Common myeloid progenitor, CD34-positive (primary cell): ENCODE results near the gene MTCL1.

ENCODE experiments used
- CTCF ChIA-PET: fragments of 350-600 bp; sonication (Branson Sonifier 250); formaldehyde crosslinking; loops from one replicate; lab custom pipeline; 2021; ENCODE audit warnings: antibody characterized with exemption; lab: Charles Lee
- POLR2A ChIA-PET: fragments of 350-600 bp; sonication (Branson Sonifier 250); formaldehyde crosslinking; loops from one replicate; lab custom pipeline; 2021; ENCODE audit warnings: antibody characterized with exemption; lab: Charles Lee
- DNase-seq, 3 donors: peaks; one replicate each; pipeline versions ENCODE4 v3.0.0 to v3.0.0-alpha.2; 2013
- H3K27ac ChIP-seq, 2 experiments: 1 replicate in 1 of 2; 2 replicates in 1 of 2; pipeline ENCODE4 v1.7.0; 2013; ENCODE audit warnings: inconsistent platforms in 2 of 2, low read length in 2 of 2, mild to moderate bottlenecking in 2 of 2, low read depth in 1 of 2, moderate library complexity in 1 of 2; ENCODE audit not compliant: severe bottlenecking in 2 of 2, insufficient read depth in 1 of 2, poor library complexity in 1 of 2
- H3K27me3 ChIP-seq, 5 experiments: replicated peaks in 2 of 5; 1 replicate in 3 of 5; 2 replicates in 2 of 5; pipeline versions ENCODE4 v1.6.1 to v1.7.0; 2013; ENCODE audit warnings: low read length in 4 of 5, mild to moderate bottlenecking in 2 of 5, moderate library complexity in 2 of 5, inconsistent platforms in 1 of 5; ENCODE audit not compliant: insufficient read depth in 5 of 5, control insufficient read depth in 4 of 5
- H3K36me3 ChIP-seq, 4 experiments: 1 replicate in 2 of 4; 2 replicates in 2 of 4; pipeline versions ENCODE4 v1.6.1 to v1.7.0; 2013; ENCODE audit warnings: low read length in 3 of 4, control low read depth in 1 of 4, mild to moderate bottlenecking in 1 of 4; ENCODE audit not compliant: control insufficient read depth in 4 of 4, insufficient read depth in 4 of 4
- H3K4me1 ChIP-seq, 4 experiments: 1 replicate in 3 of 4; 2 replicates in 1 of 4; pipeline versions ENCODE4 v1.6.1 to v1.7.1; 2013; ENCODE audit warnings: low read length in 3 of 4, mild to moderate bottlenecking in 3 of 4, control low read depth in 1 of 4, inconsistent platforms in 1 of 4, moderate library complexity in 1 of 4; ENCODE audit not compliant: control insufficient read depth in 4 of 4, insufficient read depth in 4 of 4; ENCODE audit errors: control extremely low read depth in 1 of 4
- H3K4me3 ChIP-seq, 7 experiments: 1 replicate in 4 of 7; 2 replicates in 3 of 7; pipeline versions ENCODE4 v1.5.1 to v1.7.0; 2013; ENCODE audit warnings: mild to moderate bottlenecking in 7 of 7, low read length in 6 of 7, moderate library complexity in 6 of 7, inconsistent platforms in 2 of 7, low read depth in 2 of 7, control low read depth in 1 of 7; ENCODE audit not compliant: insufficient read depth in 4 of 7, control insufficient read depth in 1 of 7; ENCODE audit errors: extremely low read depth in 1 of 7
- H3K9me3 ChIP-seq, 5 experiments: 1 replicate in 4 of 5; 2 replicates in 1 of 5; pipeline versions ENCODE4 v1.6.1 to v1.7.1; 2013; ENCODE audit warnings: low read length in 4 of 5, mild to moderate bottlenecking in 2 of 5, inconsistent platforms in 1 of 5, low read depth in 1 of 5, moderate library complexity in 1 of 5; ENCODE audit not compliant: control insufficient read depth in 4 of 5, insufficient read depth in 2 of 5; ENCODE audit errors: control extremely low read depth in 1 of 5
- WGBS: methylation state at CpG from one replicate; pipeline ENCODE4 v1.1.5; 2013; ENCODE audit not compliant: insufficient coverage; 5-methylcytosine and 5-hydroxymethylcytosine counted together

The MTCL1 gene

DNA sequence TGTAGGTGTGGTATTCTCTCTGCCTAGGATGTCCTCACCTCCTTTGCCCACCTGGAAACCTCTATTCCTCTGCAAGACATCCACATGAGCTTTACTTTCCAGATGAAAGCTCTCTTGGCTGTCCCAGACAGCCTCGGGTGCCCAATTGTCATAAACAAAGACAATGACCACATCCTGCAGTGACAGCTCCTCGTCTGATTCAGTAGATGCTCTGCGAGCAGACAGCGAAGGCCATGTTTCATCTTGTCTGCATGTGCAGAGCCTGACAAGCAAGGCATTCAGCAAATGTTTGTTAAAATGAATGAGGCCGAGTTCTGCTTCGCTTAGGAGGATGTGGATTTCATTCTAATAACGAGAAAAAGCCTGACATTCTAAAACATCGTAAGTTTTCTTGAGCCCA, 150.9 kb downstream of the MTCL1 start:
- DNase-seq, result no peak
- no peaks in the 10 kb centered on the region for H3K4me1 ChIP-seq
- ChIA-PET POLR2A (no interaction called here), CTCF (no interaction called here)
- 94% methylated on average over 8 of the region's 8 CpGs for WGBS
- no peaks in the 10 kb centered on the region for H3K36me3 ChIP-seq
- H3K27ac ChIP-seq, result no peak overlapping the region
- no peaks in the 10 kb centered on the region for H3K9me3 ChIP-seq
- peaks cover 0 to 2% (median 0%) of the 10 kb centered on the region in 5 experiments for H3K27me3 ChIP-seq
- no peak overlapping the region for H3K4me3 ChIP-seq

DNA sequence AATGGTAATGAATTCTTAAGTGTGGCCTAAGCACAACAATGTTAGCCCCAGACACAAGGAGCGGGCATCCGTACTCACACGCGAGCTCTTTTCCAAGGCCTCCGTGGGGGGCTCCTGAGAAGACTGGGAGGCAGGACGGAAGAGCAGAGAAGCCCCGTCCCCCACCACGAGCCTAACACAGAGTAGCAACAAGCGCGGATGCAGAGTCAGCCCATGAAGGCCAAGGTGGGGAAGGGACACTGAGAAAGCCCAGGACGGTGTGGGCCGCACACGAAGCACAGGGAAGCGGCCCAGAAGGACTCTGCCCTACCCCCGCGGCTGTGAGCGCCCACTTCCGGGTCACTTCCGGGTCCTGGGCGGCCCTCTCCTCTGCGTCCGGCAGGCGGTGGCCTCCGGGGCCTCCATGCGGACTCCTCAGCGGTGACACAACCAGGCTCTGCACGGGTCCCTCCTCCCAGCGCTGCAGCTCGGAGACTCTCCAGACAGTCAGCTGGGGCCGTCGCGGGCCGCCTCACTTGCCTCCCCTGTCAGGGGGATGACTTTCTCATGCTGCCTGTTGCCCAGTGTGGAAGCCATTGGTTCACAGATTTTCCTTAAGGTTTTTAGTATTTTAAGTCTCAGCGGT, 151.5 kb downstream of the MTCL1 start:
- Histone ChIP-seq H3K9me3 (no peaks in the 10 kb centered on the region), H3K4me1 (no peaks in the 10 kb centered on the region), H3K4me3 (no peak overlapping the region), H3K27me3 (peaks cover 0 to 2% (median 0%) of the 10 kb centered on the region in 5 experiments), H3K36me3 (no peaks in the 10 kb centered on the region), H3K27ac (no peak overlapping the region)
- WGBS, result 93% methylated on average over 33 of the region's 34 CpGs
- CTCF ChIA-PET, result no interaction called here
- DNase-seq, result no peak
- POLR2A ChIA-PET, result no interaction called here

DNA sequence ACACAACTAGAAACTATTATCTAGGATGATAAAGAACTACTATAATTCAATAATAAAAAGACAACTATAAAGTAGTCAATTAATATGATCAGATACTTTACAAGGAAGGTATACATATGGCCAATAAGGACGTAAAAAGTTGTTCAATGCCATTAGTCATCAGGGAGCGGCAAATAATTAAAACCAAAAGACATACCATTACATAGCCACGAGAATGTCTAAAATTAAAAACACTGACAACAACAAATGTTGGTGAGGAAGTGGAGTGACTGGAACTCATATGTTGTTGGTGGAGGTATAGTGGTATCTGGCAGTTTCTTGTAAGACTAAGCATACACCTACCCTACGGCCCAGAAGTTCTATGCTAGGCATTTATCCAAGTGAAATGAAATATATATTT, 152.4 kb downstream of the MTCL1 start:
- CTCF ChIA-PET, result no interaction called here
- no CpG with 5 or more reads among the region's 4 CpGs for WGBS

DNA sequence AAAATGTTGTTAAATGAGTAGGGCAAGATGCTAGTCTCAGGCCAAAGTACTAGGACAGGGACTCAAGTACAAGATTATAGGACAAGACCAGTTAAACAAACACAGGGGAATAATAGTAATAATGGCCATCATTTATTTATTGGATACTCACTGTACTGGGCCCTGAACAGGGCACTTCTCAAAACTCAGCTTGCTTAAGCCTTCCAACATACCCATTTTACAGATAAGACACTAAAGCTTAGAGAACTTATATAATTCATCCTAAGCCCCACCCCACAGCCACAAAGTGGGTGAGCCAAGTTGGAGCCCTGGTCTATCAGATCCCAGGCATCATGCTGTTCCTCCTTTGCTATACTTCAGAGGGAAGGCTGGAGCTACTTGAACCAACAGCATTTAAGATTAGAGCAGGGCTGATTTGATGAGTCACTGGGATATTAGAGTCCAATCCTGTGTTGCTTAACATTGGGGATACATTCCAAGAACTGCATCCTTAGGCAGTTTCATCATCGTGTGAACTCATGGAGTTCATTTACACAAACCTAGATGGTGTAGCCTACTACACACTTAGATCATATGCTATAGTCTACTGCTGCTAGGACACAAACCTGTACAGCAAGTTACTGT, 153.6 kb downstream of the MTCL1 start:
- no peaks in the 10 kb centered on the region for H3K9me3 ChIP-seq
- DNase-seq, result no peak
- no peak overlapping the region for H3K4me3 ChIP-seq
- H3K27ac ChIP-seq, result no peak overlapping the region
- H3K27me3 ChIP-seq, result peaks cover 0 to 2% (median 0%) of the 10 kb centered on the region in 5 experiments
- CTCF ChIA-PET, result interaction anchor here (0.6 kb wide), 1 partner anchor 150 kb away, joined by 3 read pairs; no protein-coding TSS in a partner anchor
- no peaks in the 10 kb centered on the region for H3K36me3 ChIP-seq
- POLR2A ChIA-PET, result no interaction called here
- H3K4me1 ChIP-seq, result no peaks in the 10 kb centered on the region
- 83% methylated on average over 1 of the region's 1 CpG for WGBS

More for the DNA sequence above, 152.4 kb downstream of the MTCL1 start:
- no peak overlapping the region for H3K4me3 ChIP-seq
- H3K27me3 ChIP-seq, result peaks cover 0 to 2% (median 0%) of the 10 kb centered on the region in 5 experiments
- DNase-seq, result no peak
- H3K9me3 ChIP-seq, result no peaks in the 10 kb centered on the region
- POLR2A ChIA-PET, result no interaction called here
- H3K27ac ChIP-seq, result no peak overlapping the region
- H3K36me3 ChIP-seq, result no peaks in the 10 kb centered on the region
- H3K4me1 ChIP-seq, result no peaks in the 10 kb centered on the region

DNA sequence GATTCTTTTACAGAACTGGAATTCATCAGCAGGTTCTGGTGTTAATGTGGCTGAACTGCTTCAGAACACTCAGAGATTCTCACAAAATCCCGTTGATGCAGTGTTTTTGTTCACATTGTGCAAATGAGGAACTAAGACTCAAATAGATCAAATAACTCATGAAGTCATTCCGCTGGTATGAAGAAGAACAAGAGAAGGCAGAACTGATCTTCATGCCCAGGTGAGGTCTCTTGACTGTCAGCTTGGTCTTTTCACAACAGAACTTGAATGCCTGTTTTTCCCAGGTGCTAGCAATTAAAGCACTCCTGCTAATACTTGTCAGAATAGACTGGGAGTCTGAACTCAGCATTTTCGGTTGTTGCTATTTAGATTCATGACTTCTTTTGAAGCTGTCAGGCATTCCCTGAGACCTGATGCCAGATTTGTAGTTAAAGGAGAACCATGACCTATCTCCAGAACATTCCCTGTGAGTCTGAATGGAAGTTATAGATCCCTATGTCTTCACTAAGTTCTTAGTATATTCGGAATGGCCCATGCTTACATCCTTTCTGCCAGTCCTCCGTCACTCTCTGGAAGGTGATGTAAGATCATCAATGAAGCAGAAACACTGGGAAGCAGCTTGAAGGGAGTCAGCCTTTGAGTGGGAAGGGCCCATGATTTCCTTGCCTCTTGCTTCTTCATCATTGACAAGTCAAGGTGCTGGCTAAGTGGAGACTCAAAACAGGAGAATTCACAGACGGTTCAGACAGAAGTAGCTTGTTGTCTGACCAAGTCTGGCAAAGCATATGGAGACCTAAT, 155.7 kb downstream of the MTCL1 start:
- 89% methylated on average over 3 of the region's 6 CpGs for WGBS
- peaks cover 0 to under 1% (median 0%) of the 10 kb centered on the region in 5 experiments for H3K9me3 ChIP-seq
- H3K27ac ChIP-seq, result no peak overlapping the region
- peak in 1 of 3 donors; percentile 1 for DNase-seq
- no peak overlapping the region for H3K4me3 ChIP-seq
- ChIA-PET POLR2A (no interaction called here), CTCF (no interaction called here)
- no peaks in the 10 kb centered on the region for H3K4me1 ChIP-seq
- peaks cover 0 to 2% (median 0%) of the 10 kb centered on the region in 5 experiments for H3K27me3 ChIP-seq
- no peaks in the 10 kb centered on the region for H3K36me3 ChIP-seq

DNA sequence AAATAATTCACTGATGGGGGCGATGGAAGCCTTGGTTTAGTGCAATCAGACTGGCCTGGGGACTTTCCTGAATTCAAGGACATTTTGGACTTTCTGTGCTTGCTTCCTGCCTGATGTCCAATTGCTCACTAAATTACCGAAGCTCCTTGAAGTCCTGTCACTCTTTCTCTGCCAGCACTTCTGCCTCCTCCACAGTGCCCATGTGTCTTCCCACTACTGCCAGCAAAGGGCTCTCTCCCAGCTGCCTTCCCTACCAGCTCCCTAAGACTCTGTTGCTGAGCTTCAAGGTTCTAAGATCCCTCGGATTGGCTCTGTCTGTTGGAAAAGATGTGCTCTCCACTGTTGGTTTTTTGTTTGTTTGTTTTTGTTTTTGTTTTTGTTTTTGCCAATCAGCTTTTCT, 158.1 kb downstream of the MTCL1 start:
- Histone ChIP-seq H3K9me3 (peaks cover 0 to 2% (median 0%) of the 10 kb centered on the region in 5 experiments), H3K4me1 (no peaks in the 10 kb centered on the region), H3K36me3 (no peaks in the 10 kb centered on the region), H3K27ac (no peak overlapping the region), H3K4me3 (no peak overlapping the region), H3K27me3 (peaks cover 0 to 4% (median 0%) of the 10 kb centered on the region in 5 experiments)
- WGBS, result 96% methylated on average over 2 of the region's 3 CpGs
- ChIA-PET POLR2A (no interaction called here), CTCF (no interaction called here)
- DNase-seq, result no peak

DNA sequence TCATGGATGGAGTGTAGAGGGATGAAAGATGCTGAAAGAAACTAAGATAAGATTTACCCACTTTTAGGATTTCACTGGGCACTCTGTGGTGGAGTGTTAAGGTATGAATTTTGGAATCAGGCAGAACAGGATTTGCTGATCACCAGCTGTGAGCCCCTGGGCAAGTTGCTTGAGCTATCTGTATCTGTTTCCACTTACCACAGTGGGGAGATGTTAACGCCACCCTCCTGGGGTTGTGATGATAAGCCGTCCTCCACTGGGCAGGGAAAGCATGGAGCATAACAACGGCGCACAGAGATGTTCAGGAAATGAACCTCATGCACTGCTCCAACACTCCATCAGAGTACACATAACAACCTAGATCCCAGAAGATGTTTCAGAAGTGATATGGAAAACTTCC, 160.6 kb downstream of the MTCL1 start:
- peaks cover 0 to 2% (median 0%) of the 10 kb centered on the region in 5 experiments for H3K27me3 ChIP-seq
- peaks cover 0 to 2% (median 0%) of the 10 kb centered on the region in 5 experiments for H3K9me3 ChIP-seq
- no peak for DNase-seq
- no peaks in the 10 kb centered on the region for H3K4me1 ChIP-seq
- ChIA-PET CTCF (no interaction called here), POLR2A (no interaction called here)
- no peaks in the 10 kb centered on the region for H3K36me3 ChIP-seq
- no peak overlapping the region for H3K4me3 ChIP-seq
- H3K27ac ChIP-seq, result no peak overlapping the region
- WGBS, result 81% methylated on average over 3 of the region's 4 CpGs
